WTC11 (cell line): ENCODE measurements around the gene IFNGR1. TPM values are rescaled to one million over a fixed set of nuclear protein-coding genes. Genes with fewer than 3 reads are reported as not detected.

Experiments used
- ATAC-seq: fragments of 200-7000 bp; cut with Tn5 transposase; 2 replicates; pipeline ENCODE4 v1.10.0; 2021; ENCODE audit warnings: mild to moderate bottlenecking, moderate library complexity
- CTCF ChIA-PET: fragments of 300-600 bp; sonication (Branson Sonifier 250); formaldehyde crosslinking; loops from one replicate; lab custom pipeline; 2021; ENCODE audit warnings: antibody characterized with exemption; lab: Charles Lee
- POLR2A ChIA-PET: fragments of 350-600 bp; sonication (Branson Sonifier 250); formaldehyde crosslinking; loops from one replicate; lab custom pipeline; 2021; ENCODE audit warnings: antibody characterized with exemption; lab: Charles Lee
- DNase-seq: peaks from one replicate; pipeline ENCODE4 v3.0.0; 2021; ENCODE audit warnings: low spot score
- H3K27ac Mint-ChIP-seq: 2 replicates; pipeline ENCODE4 v1.8.0; 2021; ENCODE audit warnings: mixed read lengths
- H3K27me3 Mint-ChIP-seq: 2 replicates; pipeline ENCODE4 v1.8.0; 2021; ENCODE audit warnings: low read depth, mild to moderate bottlenecking, moderate library complexity, mixed read lengths
- H3K36me3 Mint-ChIP-seq: 2 replicates; pipeline ENCODE4 v1.8.0; 2021; ENCODE audit warnings: mixed read lengths
- H3K4me1 Mint-ChIP-seq: 2 replicates; pipeline ENCODE4 v1.8.0; 2022; ENCODE audit warnings: mixed read lengths
- H3K4me3 Mint-ChIP-seq: 2 replicates; pipeline ENCODE4 v1.8.0; 2021; ENCODE audit warnings: mild to moderate bottlenecking, moderate library complexity, mixed read lengths
- H3K9me3 Mint-ChIP-seq: 2 replicates; pipeline ENCODE4 v1.8.0; 2021; ENCODE audit warnings: mixed read lengths
- CBFB ChIP-seq: sonication (generic); formaldehyde crosslinking; IDR thresholded peaks from 2 replicates; pipeline ENCODE4 v1.8.1; 2022; ENCODE audit warnings: mild to moderate bottlenecking, low read depth, missing genetic modification reagents
- GTF2I ChIP-seq: fragments of 250-450 bp; sonication (Bioruptor Pico); conservative IDR thresholded peaks from 2 replicates; pipeline ENCODE4 v1.4.0; 2021; ENCODE audit warnings: mild to moderate bottlenecking
- MXD4 ChIP-seq: fragments of 250-450 bp; sonication (Bioruptor Pico); IDR thresholded peaks from 2 replicates; pipeline ENCODE4 v1.8.0; 2021; ENCODE audit warnings: mild to moderate bottlenecking, moderate library complexity, borderline replicate concordance
- MYBL2 ChIP-seq: sonication (generic); formaldehyde crosslinking; IDR thresholded peaks from 2 replicates; pipeline ENCODE4 v1.8.1; 2023; ENCODE audit warnings: mild to moderate bottlenecking, moderate library complexity, missing genetic modification reagents
- NFE2L1 ChIP-seq: sonication (generic); formaldehyde crosslinking; IDR thresholded peaks from 2 replicates; pipeline ENCODE4 v1.8.1; 2023; ENCODE audit warnings: missing genetic modification reagents
- OVOL2 ChIP-seq: fragments of 250-450 bp; sonication (Bioruptor Pico); IDR thresholded peaks from 2 replicates; pipeline ENCODE4 v1.9.0; 2021; ENCODE audit warnings: mild to moderate bottlenecking, borderline replicate concordance
- SP1 ChIP-seq: sonication (generic); formaldehyde crosslinking; conservative IDR thresholded peaks from 2 replicates; pipeline ENCODE4 v1.8.1; 2022; ENCODE audit warnings: missing genetic modification reagents
- ZNF121 ChIP-seq: sonication (generic); formaldehyde crosslinking; IDR thresholded peaks from 2 replicates; pipeline ENCODE4 v1.8.0; 2023; ENCODE audit warnings: missing genetic modification reagents
- ZNF416 ChIP-seq: fragments of 250-450 bp; sonication (Bioruptor Pico); IDR thresholded peaks from 2 replicates; pipeline ENCODE4 v1.9.0; 2021; ENCODE audit warnings: mild to moderate bottlenecking, inconsistent platforms
- total RNA-seq: library from RNA; stranded (reverse); gene quantifications from 3 replicates; pipeline ENCODE4 v1.2.3, GENCODE V29; 2021
- TF ChIP-seq, protein P1 (sequence below): sonication (generic); formaldehyde crosslinking; IDR thresholded peaks from 2 replicates; pipeline ENCODE4 v1.8.1; 2022; ENCODE audit warnings: low read depth, mild to moderate bottlenecking, moderate library complexity, missing genetic modification reagents, borderline replicate concordance
- TF ChIP-seq, protein P2 (sequence below): sonication (generic); formaldehyde crosslinking; IDR thresholded peaks from 2 replicates; pipeline ENCODE4 v1.8.1; 2023; ENCODE audit warnings: mild to moderate bottlenecking, moderate library complexity, missing genetic modification reagents
- TF ChIP-seq, protein P3 (sequence below): sonication (generic); formaldehyde crosslinking; IDR thresholded peaks from 2 replicates; pipeline ENCODE4 v1.8.1; 2022; ENCODE audit warnings: mild to moderate bottlenecking, missing genetic modification reagents, moderate library complexity, borderline replicate concordance
- TF ChIP-seq, protein P4 (sequence below): fragments of 250-450 bp; sonication (Bioruptor Pico); IDR thresholded peaks from 2 replicates; pipeline ENCODE4 v1.9.0; 2021; ENCODE audit warnings: mild to moderate bottlenecking
- TF ChIP-seq, protein P5 (sequence below): sonication (generic); formaldehyde crosslinking; IDR thresholded peaks from 2 replicates; pipeline ENCODE4 v1.8.1; 2023; ENCODE audit warnings: mild to moderate bottlenecking, missing genetic modification reagents, moderate library complexity
- TF ChIP-seq, protein P6 (sequence below): sonication (generic); formaldehyde crosslinking; IDR thresholded peaks from 2 replicates; pipeline ENCODE4 v1.8.0; 2022; ENCODE audit warnings: mild to moderate bottlenecking, missing genetic modification reagents
- TF ChIP-seq, protein P7 (sequence below): sonication (generic); formaldehyde crosslinking; IDR thresholded peaks from 2 replicates; pipeline ENCODE4 v1.8.0; 2022; ENCODE audit warnings: mild to moderate bottlenecking, missing genetic modification reagents
- TF ChIP-seq, protein P8 (sequence below): sonication (generic); formaldehyde crosslinking; IDR thresholded peaks from 2 replicates; pipeline ENCODE4 v1.8.0; 2022; ENCODE audit warnings: missing genetic modification reagents
- TF ChIP-seq, protein P9 (sequence below): fragments of 250-450 bp; sonication (Bioruptor Pico); IDR thresholded peaks from 2 replicates; pipeline ENCODE4 v1.9.0; 2021; ENCODE audit warnings: moderate library complexity, mild to moderate bottlenecking, inconsistent platforms, borderline replicate concordance

Gene IFNGR1
- total RNA-seq, 1 experiment from 2014 or later, result 17.6 TPM

DNA sequence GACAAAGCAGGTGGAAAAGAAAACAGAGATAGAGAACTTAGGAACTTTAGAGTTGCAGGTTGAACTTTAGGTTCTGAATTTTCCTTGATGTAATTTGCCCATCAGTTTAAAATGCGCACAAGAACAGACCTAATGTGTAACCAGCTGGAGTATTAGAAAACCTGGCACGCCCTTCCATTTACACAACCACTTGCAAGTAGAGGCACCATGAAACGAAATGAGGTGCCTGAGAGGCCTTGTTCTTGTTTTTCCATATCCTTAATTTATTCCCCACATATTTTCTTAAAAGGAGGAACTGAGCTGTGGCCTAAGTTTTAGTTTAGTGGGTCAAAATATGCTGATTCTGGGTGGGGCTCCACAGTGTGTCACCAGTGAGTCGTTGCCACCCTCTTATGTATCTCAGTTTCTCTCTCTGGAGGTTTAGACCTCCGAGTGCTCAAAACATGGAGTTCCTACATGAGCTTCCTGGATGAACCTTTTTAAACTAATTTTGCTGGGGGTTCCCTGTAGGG lies 28.5 kb downstream of the IFNGR1 start:
- ChIA-PET POLR2A (no interaction called here), CTCF (no interaction called here)
- H3K36me3 Mint-ChIP-seq, result peaks cover 52% of the 10 kb centered on the region
- TF ChIP-seq ZNF121 (CRISPR knock-in tag) (no peak), SP1 (no peak), ZNF416 (no peak), NFE2L1 (CRISPR knock-in tag) (no peak), GTF2I (CRISPR knock-in tag) (no peak), OVOL2 (CRISPR knock-in tag) (no peak), CBFB (CRISPR knock-in tag) (no peak), MYBL2 (no peak), MXD4 (CRISPR knock-in tag) (no peak)
- TF ChIP-seq, protein P1, sequence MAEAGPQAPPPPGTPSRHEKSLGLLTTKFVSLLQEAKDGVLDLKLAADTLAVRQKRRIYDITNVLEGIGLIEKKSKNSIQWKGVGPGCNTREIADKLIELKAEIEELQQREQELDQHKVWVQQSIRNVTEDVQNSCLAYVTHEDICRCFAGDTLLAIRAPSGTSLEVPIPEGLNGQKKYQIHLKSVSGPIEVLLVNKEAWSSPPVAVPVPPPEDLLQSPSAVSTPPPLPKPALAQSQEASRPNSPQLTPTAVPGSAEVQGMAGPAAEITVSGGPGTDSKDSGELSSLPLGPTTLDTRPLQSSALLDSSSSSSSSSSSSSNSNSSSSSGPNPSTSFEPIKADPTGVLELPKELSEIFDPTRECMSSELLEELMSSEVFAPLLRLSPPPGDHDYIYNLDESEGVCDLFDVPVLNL (CRISPR knock-in tag), result no peak
- TF ChIP-seq, protein P2, sequence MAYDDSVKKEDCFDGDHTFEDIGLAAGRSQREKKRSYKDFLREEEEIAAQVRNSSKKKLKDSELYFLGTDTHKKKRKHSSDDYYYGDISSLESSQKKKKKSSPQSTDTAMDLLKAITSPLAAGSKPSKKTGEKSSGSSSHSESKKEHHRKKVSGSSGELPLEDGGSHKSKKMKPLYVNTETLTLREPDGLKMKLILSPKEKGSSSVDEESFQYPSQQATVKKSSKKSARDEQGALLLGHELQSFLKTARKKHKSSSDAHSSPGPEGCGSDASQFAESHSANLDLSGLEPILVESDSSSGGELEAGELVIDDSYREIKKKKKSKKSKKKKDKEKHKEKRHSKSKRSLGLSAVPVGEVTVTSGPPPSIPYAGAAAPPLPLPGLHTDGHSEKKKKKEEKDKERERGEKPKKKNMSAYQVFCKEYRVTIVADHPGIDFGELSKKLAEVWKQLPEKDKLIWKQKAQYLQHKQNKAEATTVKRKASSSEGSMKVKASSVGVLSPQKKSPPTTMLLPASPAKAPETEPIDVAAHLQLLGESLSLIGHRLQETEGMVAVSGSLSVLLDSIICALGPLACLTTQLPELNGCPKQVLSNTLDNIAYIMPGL, result no peak
- TF ChIP-seq, protein P3, sequence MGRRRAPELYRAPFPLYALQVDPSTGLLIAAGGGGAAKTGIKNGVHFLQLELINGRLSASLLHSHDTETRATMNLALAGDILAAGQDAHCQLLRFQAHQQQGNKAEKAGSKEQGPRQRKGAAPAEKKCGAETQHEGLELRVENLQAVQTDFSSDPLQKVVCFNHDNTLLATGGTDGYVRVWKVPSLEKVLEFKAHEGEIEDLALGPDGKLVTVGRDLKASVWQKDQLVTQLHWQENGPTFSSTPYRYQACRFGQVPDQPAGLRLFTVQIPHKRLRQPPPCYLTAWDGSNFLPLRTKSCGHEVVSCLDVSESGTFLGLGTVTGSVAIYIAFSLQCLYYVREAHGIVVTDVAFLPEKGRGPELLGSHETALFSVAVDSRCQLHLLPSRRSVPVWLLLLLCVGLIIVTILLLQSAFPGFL (CRISPR knock-in tag), result no peak
- TF ChIP-seq, protein P4, sequence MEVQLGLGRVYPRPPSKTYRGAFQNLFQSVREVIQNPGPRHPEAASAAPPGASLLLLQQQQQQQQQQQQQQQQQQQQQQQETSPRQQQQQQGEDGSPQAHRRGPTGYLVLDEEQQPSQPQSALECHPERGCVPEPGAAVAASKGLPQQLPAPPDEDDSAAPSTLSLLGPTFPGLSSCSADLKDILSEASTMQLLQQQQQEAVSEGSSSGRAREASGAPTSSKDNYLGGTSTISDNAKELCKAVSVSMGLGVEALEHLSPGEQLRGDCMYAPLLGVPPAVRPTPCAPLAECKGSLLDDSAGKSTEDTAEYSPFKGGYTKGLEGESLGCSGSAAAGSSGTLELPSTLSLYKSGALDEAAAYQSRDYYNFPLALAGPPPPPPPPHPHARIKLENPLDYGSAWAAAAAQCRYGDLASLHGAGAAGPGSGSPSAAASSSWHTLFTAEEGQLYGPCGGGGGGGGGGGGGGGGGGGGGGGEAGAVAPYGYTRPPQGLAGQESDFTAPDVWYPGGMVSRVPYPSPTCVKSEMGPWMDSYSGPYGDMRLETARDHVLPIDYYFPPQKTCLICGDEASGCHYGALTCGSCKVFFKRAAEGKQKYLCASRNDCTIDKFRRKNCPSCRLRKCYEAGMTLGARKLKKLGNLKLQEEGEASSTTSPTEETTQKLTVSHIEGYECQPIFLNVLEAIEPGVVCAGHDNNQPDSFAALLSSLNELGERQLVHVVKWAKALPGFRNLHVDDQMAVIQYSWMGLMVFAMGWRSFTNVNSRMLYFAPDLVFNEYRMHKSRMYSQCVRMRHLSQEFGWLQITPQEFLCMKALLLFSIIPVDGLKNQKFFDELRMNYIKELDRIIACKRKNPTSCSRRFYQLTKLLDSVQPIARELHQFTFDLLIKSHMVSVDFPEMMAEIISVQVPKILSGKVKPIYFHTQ (CRISPR knock-in tag), result no peak
- TF ChIP-seq, protein P5, sequence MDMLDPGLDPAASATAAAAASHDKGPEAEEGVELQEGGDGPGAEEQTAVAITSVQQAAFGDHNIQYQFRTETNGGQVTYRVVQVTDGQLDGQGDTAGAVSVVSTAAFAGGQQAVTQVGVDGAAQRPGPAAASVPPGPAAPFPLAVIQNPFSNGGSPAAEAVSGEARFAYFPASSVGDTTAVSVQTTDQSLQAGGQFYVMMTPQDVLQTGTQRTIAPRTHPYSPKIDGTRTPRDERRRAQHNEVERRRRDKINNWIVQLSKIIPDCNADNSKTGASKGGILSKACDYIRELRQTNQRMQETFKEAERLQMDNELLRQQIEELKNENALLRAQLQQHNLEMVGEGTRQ, result no peak
- TF ChIP-seq, protein P6, sequence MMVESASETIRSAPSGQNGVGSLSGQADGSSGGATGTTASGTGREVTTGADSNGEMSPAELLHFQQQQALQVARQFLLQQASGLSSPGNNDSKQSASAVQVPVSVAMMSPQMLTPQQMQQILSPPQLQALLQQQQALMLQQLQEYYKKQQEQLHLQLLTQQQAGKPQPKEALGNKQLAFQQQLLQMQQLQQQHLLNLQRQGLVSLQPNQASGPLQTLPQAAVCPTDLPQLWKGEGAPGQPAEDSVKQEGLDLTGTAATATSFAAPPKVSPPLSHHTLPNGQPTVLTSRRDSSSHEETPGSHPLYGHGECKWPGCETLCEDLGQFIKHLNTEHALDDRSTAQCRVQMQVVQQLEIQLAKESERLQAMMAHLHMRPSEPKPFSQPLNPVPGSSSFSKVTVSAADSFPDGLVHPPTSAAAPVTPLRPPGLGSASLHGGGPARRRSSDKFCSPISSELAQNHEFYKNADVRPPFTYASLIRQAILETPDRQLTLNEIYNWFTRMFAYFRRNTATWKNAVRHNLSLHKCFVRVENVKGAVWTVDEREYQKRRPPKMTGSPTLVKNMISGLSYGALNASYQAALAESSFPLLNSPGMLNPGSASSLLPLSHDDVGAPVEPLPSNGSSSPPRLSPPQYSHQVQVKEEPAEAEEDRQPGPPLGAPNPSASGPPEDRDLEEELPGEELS (CRISPR knock-in tag), result no peak
- TF ChIP-seq, protein P7, sequence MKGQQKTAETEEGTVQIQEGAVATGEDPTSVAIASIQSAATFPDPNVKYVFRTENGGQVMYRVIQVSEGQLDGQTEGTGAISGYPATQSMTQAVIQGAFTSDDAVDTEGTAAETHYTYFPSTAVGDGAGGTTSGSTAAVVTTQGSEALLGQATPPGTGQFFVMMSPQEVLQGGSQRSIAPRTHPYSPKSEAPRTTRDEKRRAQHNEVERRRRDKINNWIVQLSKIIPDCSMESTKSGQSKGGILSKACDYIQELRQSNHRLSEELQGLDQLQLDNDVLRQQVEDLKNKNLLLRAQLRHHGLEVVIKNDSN (CRISPR knock-in tag), result no peak
- TF ChIP-seq, protein P8, sequence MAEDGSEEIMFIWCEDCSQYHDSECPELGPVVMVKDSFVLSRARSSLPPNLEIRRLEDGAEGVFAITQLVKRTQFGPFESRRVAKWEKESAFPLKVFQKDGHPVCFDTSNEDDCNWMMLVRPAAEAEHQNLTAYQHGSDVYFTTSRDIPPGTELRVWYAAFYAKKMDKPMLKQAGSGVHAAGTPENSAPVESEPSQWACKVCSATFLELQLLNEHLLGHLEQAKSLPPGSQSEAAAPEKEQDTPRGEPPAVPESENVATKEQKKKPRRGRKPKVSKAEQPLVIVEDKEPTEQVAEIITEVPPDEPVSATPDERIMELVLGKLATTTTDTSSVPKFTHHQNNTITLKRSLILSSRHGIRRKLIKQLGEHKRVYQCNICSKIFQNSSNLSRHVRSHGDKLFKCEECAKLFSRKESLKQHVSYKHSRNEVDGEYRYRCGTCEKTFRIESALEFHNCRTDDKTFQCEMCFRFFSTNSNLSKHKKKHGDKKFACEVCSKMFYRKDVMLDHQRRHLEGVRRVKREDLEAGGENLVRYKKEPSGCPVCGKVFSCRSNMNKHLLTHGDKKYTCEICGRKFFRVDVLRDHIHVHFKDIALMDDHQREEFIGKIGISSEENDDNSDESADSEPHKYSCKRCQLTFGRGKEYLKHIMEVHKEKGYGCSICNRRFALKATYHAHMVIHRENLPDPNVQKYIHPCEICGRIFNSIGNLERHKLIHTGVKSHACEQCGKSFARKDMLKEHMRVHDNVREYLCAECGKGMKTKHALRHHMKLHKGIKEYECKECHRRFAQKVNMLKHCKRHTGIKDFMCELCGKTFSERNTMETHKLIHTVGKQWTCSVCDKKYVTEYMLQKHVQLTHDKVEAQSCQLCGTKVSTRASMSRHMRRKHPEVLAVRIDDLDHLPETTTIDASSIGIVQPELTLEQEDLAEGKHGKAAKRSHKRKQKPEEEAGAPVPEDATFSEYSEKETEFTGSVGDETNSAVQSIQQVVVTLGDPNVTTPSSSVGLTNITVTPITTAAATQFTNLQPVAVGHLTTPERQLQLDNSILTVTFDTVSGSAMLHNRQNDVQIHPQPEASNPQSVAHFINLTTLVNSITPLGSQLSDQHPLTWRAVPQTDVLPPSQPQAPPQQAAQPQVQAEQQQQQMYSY (CRISPR knock-in tag), result no peak
- TF ChIP-seq, protein P9, sequence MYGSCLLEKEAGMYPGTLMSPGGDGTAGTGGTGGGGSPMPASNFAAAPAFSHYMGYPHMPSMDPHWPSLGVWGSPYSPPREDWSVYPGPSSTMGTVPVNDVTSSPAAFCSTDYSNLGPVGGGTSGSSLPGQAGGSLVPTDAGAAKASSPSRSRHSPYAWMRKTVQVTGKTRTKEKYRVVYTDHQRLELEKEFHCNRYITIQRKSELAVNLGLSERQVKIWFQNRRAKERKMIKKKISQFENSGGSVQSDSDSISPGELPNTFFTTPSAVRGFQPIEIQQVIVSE, result no peak
- no peak overlapping the region for H3K27ac Mint-ChIP-seq
- peaks cover 73% of the 10 kb centered on the region for H3K9me3 Mint-ChIP-seq
- H3K27me3 Mint-ChIP-seq, result no peaks in the 10 kb centered on the region; the same call in 1 of the 2 replicates
- ATAC-seq (no peak), DNase-seq (no peak)
- H3K4me1 Mint-ChIP-seq, result no peaks in the 10 kb centered on the region
- H3K4me3 Mint-ChIP-seq, result no peak overlapping the region
